Mesenchymal stem cell (in vitro differentiated cells and primary cell): ENCODE results near the gene ZRANB3.

ENCODE experiments used
- DNase-seq: peaks from one replicate; pipeline ENCODE4 v3.0.0-alpha.2; 2013
- H2AFZ ChIP-seq: one replicate; pipeline ENCODE4 v1.6.1; 2013; ENCODE audit warnings: low read depth, mild to moderate bottlenecking, control low read depth, inconsistent platforms, low read length, moderate library complexity
- H2AK5ac ChIP-seq: 2 replicates; pipeline ENCODE4 v1.6.1; 2013; ENCODE audit warnings: low read length, moderate library complexity, mild to moderate bottlenecking, inconsistent platforms; ENCODE audit not compliant: severe bottlenecking
- H2BK120ac ChIP-seq: one replicate; pipeline ENCODE4 v1.6.1; 2013; ENCODE audit warnings: low read depth, mild to moderate bottlenecking, inconsistent platforms, low read length, moderate library complexity
- H2BK12ac ChIP-seq, 2 experiments: one replicate each; pipeline ENCODE4 v1.6.1; 2013; ENCODE audit warnings: inconsistent platforms in 2 of 2, low read length in 2 of 2, mild to moderate bottlenecking in 2 of 2, moderate library complexity in 2 of 2, control low read depth in 1 of 2
- H2BK15ac ChIP-seq: one replicate; pipeline ENCODE4 v1.6.1; 2013; ENCODE audit warnings: mild to moderate bottlenecking, low read depth, inconsistent platforms; ENCODE audit not compliant: poor library complexity, severe bottlenecking
- H2BK5ac ChIP-seq: 2 replicates; pipeline ENCODE4 v1.6.1; 2013; ENCODE audit warnings: low read depth, mild to moderate bottlenecking, low read length, control low read depth, inconsistent platforms; ENCODE audit not compliant: poor library complexity, severe bottlenecking
- H3K14ac ChIP-seq, 2 experiments: one replicate each; pipeline ENCODE4 v1.6.1; 2013; ENCODE audit warnings: inconsistent platforms in 2 of 2, low read length in 2 of 2, control low read depth in 1 of 2, mild to moderate bottlenecking in 1 of 2, moderate library complexity in 1 of 2
- H3K18ac ChIP-seq, 2 experiments: one replicate each; pipeline ENCODE4 v1.6.1; 2013; ENCODE audit warnings: inconsistent platforms in 2 of 2, low read length in 2 of 2, control low read depth in 1 of 2, low read depth in 1 of 2, mild to moderate bottlenecking in 1 of 2
- H3K23ac ChIP-seq, 2 experiments: one replicate each; pipeline ENCODE4 v1.6.1; 2013; ENCODE audit warnings: inconsistent platforms in 2 of 2, low read length in 2 of 2, mild to moderate bottlenecking in 2 of 2, moderate library complexity in 2 of 2, control low read depth in 1 of 2
- H3K27ac ChIP-seq: 2 replicates; pipeline ENCODE4 v1.5.1; 2013; ENCODE audit warnings: mild to moderate bottlenecking, moderate library complexity, low read length, control low read depth, inconsistent platforms; ENCODE audit not compliant: poor library complexity, severe bottlenecking
- H3K27me3 ChIP-seq, 2 experiments: 2 replicates each; pipeline versions ENCODE4 v1.6.1 to v1.7.0; 2013; ENCODE audit warnings: low read length in 2 of 2, mild to moderate bottlenecking in 2 of 2, moderate library complexity in 2 of 2, control low read depth in 1 of 2, inconsistent platforms in 1 of 2; ENCODE audit not compliant: control insufficient read depth in 1 of 2, insufficient read depth in 1 of 2
- H3K36me3 ChIP-seq, 2 experiments: 2 replicates each; pipeline versions ENCODE4 v1.6.1 to v1.7.0; 2013; ENCODE audit warnings: low read length in 2 of 2, control low read depth in 1 of 2, inconsistent platforms in 1 of 2, low read depth in 1 of 2, mild to moderate bottlenecking in 1 of 2; ENCODE audit not compliant: insufficient read depth in 2 of 2, control insufficient read depth in 1 of 2
- H3K4ac ChIP-seq, 2 experiments: one replicate each; pipeline ENCODE4 v1.6.1; 2013; ENCODE audit warnings: inconsistent platforms in 2 of 2, low read length in 2 of 2, mild to moderate bottlenecking in 2 of 2, moderate library complexity in 2 of 2, control low read depth in 1 of 2, low read depth in 1 of 2
- H3K4me1 ChIP-seq: 2 replicates; pipeline ENCODE4 v1.6.1; 2013; ENCODE audit warnings: low read depth, low read length, control low read depth; ENCODE audit not compliant: control insufficient read depth, insufficient read depth
- H3K4me2 ChIP-seq: 2 replicates; pipeline ENCODE4 v1.6.1; 2013; ENCODE audit warnings: low read length, mild to moderate bottlenecking, inconsistent platforms; ENCODE audit not compliant: poor library complexity, severe bottlenecking
- H3K4me3 ChIP-seq, 2 experiments: 2 replicates each; pipeline versions ENCODE4 v1.5.1 to v1.7.0; 2013; ENCODE audit warnings: low read length in 2 of 2, mild to moderate bottlenecking in 2 of 2, control low read depth in 1 of 2, low read depth in 1 of 2; ENCODE audit not compliant: insufficient read depth in 1 of 2
- H3K79me1 ChIP-seq: replicated peaks from 2 replicates; pipeline ENCODE4 v1.6.1; 2013; ENCODE audit warnings: mild to moderate bottlenecking, control low read depth, low read length, inconsistent platforms; ENCODE audit not compliant: poor library complexity, severe bottlenecking
- H3K9ac ChIP-seq: 2 replicates; pipeline ENCODE4 v1.7.0; 2013; ENCODE audit warnings: mild to moderate bottlenecking, low read length, moderate library complexity
- H3K9me3 ChIP-seq: 2 replicates; pipeline ENCODE4 v1.7.0; 2013; ENCODE audit warnings: mild to moderate bottlenecking, low read length; ENCODE audit not compliant: control insufficient read depth
- H4K8ac ChIP-seq: one replicate; pipeline ENCODE4 v1.6.1; 2013; ENCODE audit warnings: inconsistent platforms, mild to moderate bottlenecking, low read length, moderate library complexity
- H4K91ac ChIP-seq: one replicate; pipeline ENCODE4 v1.6.1; 2013; ENCODE audit warnings: mild to moderate bottlenecking, low read length, inconsistent platforms
- WGBS: methylation state at CpG from one replicate; pipeline ENCODE4 v1.1.7; 2013; ENCODE audit warnings: mixed read lengths; 5-methylcytosine and 5-hydroxymethylcytosine counted together

The ZRANB3 gene

DNA sequence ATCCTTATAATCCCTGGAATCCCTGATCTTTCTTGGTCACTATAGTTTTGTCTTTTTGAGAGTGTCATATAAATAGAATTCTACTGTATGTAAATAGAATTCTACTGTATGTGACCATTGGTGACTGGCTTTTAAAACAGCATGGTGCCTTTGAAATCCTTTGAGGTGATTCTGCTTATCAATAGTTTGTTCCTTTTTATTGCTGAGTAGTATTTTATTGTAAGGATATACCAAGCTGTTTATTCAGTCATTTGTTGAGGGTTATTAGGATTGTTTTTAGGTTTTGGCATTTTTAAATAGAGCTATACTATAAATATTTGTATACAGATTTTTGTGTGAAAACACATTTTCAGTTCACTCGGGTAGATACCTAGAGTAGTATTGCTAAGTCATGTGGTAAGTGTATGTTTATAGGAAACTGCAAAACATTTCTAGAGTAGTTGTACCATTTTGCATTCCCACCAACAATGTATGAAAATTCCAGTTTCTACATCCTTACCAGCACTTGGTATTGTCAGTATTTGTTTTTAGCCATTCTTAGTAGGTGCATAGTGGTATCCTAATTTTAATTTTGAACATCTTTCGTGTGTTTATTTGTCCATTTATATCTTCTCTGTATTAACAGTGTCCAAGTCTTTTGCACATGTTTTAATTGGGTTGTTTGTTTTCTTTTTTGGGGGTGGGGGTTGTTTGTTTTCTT, 433.3 kb downstream of the ZRANB3 start:
- Histone ChIP-seq H3K9ac (no peak overlapping the region), H2BK12ac (no peak overlapping the region), H2BK120ac (no peak overlapping the region), H4K8ac (no peak overlapping the region), H3K79me1 (peaks cover 14% of the 10 kb centered on the region), H3K4me3 (no peak overlapping the region), H3K18ac (no peak overlapping the region), H3K23ac (no peak overlapping the region), H2BK15ac (no peak overlapping the region), H2AFZ (no peak overlapping the region), H3K36me3 (peaks cover 7 to 42% of the 10 kb centered on the region in 2 experiments), H2AK5ac (no peak overlapping the region), H3K4me1 (no peaks in the 10 kb centered on the region), H3K9me3 (no peaks in the 10 kb centered on the region), H3K4ac (no peak overlapping the region), H3K27me3 (no peaks in the 10 kb centered on the region), H3K27ac (no peak overlapping the region), H2BK5ac (no peak overlapping the region), H3K14ac (no peak overlapping the region), H3K4me2 (no peak overlapping the region), H4K91ac (no peak overlapping the region)
- no peak for DNase-seq
- WGBS, result 83% methylated on average over 1 of the region's 2 CpGs

DNA sequence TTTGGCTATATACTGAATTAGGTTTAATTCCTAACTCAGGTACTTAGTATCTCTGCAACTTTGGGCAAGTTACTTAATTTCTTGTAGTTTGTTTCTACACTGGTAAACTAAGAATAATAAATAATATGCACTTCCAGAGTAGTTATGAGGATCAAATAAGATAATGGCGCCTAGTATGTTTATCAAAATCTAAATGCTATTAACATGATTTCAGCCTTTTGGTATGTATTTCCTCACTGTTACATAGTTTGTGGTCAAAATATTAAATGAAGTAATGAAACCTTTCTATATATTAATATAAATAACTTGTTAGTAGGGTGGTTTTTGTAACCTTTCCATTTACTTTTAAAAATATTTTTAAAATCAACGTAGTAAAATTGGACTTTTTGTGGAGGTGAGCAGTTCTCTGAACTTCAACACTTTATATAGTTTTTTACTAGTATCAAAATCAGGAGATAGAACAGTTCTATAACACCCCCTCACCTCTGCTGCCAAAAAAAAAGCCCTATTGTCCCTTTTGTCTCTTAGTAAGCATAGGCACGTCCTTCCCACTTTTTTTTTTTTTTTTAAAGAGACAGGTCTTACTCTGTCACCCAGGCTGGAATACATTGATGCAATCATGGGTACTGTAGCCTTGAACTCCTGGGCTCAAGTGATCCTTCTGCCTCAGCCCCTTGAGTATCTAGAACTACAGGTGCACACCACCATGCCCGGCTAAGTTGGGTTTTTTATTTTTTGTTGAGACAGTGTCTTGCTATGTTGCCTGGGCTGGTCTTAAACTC, 434.2 kb downstream of the ZRANB3 start:
- Histone ChIP-seq H3K9me3 (no peaks in the 10 kb centered on the region), H3K4me3 (no peak overlapping the region), H3K4ac (no peak overlapping the region), H3K27me3 (no peaks in the 10 kb centered on the region), H3K9ac (no peak overlapping the region), H2BK5ac (no peak overlapping the region), H2AK5ac (no peak overlapping the region), H2AFZ (no peak overlapping the region), H2BK15ac (no peak overlapping the region), H3K4me2 (no peak overlapping the region), H3K79me1 (peaks cover 16% of the 10 kb centered on the region), H3K36me3 (peaks cover 10 to 46% of the 10 kb centered on the region in 2 experiments), H3K23ac (no peak overlapping the region), H3K4me1 (no peaks in the 10 kb centered on the region), H3K18ac (no peak overlapping the region), H2BK120ac (no peak overlapping the region), H2BK12ac (no peak overlapping the region), H4K91ac (no peak overlapping the region), H4K8ac (no peak overlapping the region), H3K14ac (no peak overlapping the region), H3K27ac (no peak overlapping the region)
- DNase-seq, result no peak
- 98% methylated on average over 2 of the region's 4 CpGs for WGBS

DNA sequence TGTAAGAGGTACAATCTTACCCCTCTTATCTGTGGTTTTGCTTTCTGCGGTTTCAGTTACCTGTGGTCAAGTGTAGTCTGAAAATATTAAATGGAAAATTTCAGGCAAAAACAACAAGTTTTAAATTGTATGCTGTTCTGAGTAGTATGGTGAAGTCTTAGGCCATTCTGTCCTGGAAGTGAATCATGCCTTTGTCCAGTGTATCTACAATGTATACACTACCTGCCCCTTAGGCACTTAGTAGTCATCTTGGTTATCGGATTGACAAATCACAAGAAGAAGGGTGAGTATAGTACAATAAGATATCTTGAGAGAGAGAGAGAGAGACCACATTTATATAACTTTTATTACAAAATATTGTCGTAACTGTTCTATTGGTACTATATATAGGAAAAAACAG, 435.4 kb downstream of the ZRANB3 start:
- Histone ChIP-seq H2BK5ac (no peak overlapping the region), H3K4me2 (no peak overlapping the region), H2BK120ac (no peak overlapping the region), H4K8ac (no peak overlapping the region), H2BK12ac (no peak overlapping the region), H3K4me1 (no peaks in the 10 kb centered on the region), H3K79me1 (peaks cover 16% of the 10 kb centered on the region), H3K4ac (no peak overlapping the region), H3K18ac (no peak overlapping the region), H4K91ac (no peak overlapping the region), H3K27ac (no peak overlapping the region), H2AFZ (no peak overlapping the region), H3K14ac (no peak overlapping the region), H3K4me3 (no peak overlapping the region), H3K36me3 (peaks cover 10 to 54% of the 10 kb centered on the region in 2 experiments), H3K23ac (no peak overlapping the region), H2AK5ac (no peak overlapping the region), H3K9ac (no peak overlapping the region), H3K9me3 (no peaks in the 10 kb centered on the region), H3K27me3 (no peaks in the 10 kb centered on the region), H2BK15ac (no peak overlapping the region)
- 100% methylated on average over 1 of the region's 3 CpGs for WGBS
- no peak for DNase-seq

DNA sequence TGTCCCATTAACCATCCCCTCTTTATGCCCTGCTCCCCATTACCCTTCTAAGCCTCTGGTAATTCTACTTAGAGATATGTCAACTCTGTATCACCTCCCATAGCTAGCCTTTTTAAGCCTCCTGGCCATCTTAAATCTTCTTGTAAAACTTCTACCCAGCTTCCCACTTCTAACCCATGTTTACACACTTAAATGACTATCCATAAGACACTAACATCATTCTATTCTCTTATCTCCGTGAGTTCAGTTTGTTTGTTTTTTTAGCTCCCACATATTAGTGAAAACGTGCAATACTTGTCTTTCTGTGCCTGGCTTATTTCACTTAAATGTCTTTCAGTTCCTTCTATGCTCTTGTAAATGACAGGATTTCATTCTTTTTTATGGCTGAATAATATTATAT, 436.5 kb downstream of the ZRANB3 start:
- Histone ChIP-seq H4K8ac (no peak overlapping the region), H2AFZ (no peak overlapping the region), H2BK120ac (no peak overlapping the region), H3K4me1 (no peaks in the 10 kb centered on the region), H2BK12ac (no peak overlapping the region), H3K9me3 (no peaks in the 10 kb centered on the region), H3K36me3 (peaks cover 10 to 59% of the 10 kb centered on the region in 2 experiments), H4K91ac (no peak overlapping the region), H3K18ac (no peak overlapping the region), H3K23ac (no peak overlapping the region), H2AK5ac (no peak overlapping the region), H3K27ac (no peak overlapping the region), H3K14ac (no peak overlapping the region), H2BK5ac (no peak overlapping the region), H2BK15ac (no peak overlapping the region), H3K9ac (no peak overlapping the region), H3K27me3 (no peaks in the 10 kb centered on the region), H3K4me3 (no peak overlapping the region), H3K79me1 (peaks cover 17% of the 10 kb centered on the region), H3K4me2 (no peak overlapping the region), H3K4ac (no peak overlapping the region)
- 80% methylated on average over 1 of the region's 2 CpGs for WGBS
- no peak for DNase-seq
